Measurements from ENCODE around the gene LOC101059915.
"Not testable (repeated sequence)": the region's sequence is repeated elsewhere in the genome, so short reads cannot be mapped to it uniquely, and the experiment has no call there.

DNA sequence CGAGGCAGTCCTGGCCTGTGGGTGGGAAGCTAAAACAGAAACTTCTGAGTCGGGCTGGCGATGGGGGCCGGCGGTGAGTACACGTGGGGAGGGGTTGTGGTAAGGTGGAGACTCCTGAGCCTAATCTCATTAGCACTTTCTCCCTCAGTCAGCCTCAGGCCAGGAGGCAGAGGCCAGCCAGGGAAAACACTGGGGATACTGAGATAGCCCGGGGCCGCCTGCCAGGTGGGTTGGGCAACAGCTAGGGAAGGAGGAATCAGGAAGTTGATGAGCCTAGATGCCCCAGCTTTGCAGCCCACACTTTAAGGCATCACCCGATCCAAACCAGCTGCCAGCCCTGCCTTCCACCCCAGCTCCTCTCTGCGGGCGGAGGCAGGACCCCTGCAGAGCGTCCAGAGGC is 49.0 kb downstream of the LOC101059915 start:
- TF ChIP-seq, protein P1, sequence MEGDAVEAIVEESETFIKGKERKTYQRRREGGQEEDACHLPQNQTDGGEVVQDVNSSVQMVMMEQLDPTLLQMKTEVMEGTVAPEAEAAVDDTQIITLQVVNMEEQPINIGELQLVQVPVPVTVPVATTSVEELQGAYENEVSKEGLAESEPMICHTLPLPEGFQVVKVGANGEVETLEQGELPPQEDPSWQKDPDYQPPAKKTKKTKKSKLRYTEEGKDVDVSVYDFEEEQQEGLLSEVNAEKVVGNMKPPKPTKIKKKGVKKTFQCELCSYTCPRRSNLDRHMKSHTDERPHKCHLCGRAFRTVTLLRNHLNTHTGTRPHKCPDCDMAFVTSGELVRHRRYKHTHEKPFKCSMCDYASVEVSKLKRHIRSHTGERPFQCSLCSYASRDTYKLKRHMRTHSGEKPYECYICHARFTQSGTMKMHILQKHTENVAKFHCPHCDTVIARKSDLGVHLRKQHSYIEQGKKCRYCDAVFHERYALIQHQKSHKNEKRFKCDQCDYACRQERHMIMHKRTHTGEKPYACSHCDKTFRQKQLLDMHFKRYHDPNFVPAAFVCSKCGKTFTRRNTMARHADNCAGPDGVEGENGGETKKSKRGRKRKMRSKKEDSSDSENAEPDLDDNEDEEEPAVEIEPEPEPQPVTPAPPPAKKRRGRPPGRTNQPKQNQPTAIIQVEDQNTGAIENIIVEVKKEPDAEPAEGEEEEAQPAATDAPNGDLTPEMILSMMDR (IDR thresholded peaks at IDR 0.05) = not testable (repeated sequence)
- not testable (repeated sequence) for TF ChIP-seq POLR2A, EP300 (IDR thresholded peaks at IDR 0.05)

Measured in tibial nerve (tissue), 4 donors.